Heart left ventricle (tissue), 16 donors: Measurements from ENCODE around the gene AMFR. TPM values are rescaled to one million over a fixed set of nuclear protein-coding genes. Genes with fewer than 3 reads are reported as not detected.
A peak's percentile ranks its signal among the peaks of the same experiment; 100 is the strongest.

Source experiments
- ATAC-seq, 4 donors: fragments of 200-7000 bp; cut with Tn5 transposase; one replicate each; pipeline ENCODE4 v1.9.1; 2020 to 2022; ENCODE audit warnings: moderate library complexity in 4 of 4, mild to moderate bottlenecking in 3 of 4, moderate number of reproducible peaks in 1 of 4
- DNase-seq, 5 donors: peaks; one replicate each; pipeline ENCODE4 v3.0.0-alpha.2; 2020
- H3K27ac ChIP-seq, 12 donors: fragments of 200-600 bp; sonication (generic) in 4 of 12; one replicate each; pipeline versions ENCODE4 v1.5.0 to v1.8.0; 2016 to 2022; ENCODE audit warnings: mild to moderate bottlenecking in 2 of 12
- H3K27me3 ChIP-seq, 9 donors: fragments of 200-600 bp; sonication (generic) in 2 of 9; one replicate each; pipeline versions ENCODE4 v1.5.1 to v1.8.0; 2016 to 2022; ENCODE audit warnings: mild to moderate bottlenecking in 3 of 9
- H3K36me3 ChIP-seq, 9 donors: fragments of 200-600 bp; sonication (generic) in 2 of 9; one replicate each; pipeline versions ENCODE4 v1.5.0 to v1.8.0; 2018 to 2022; ENCODE audit warnings: mild to moderate bottlenecking in 2 of 9
- H3K4me1 ChIP-seq, 12 donors: fragments of 200-600 bp; sonication (generic) in 4 of 12; one replicate each; pipeline versions ENCODE4 v1.5.0 to v1.8.0; 2016 to 2022; ENCODE audit warnings: mild to moderate bottlenecking in 3 of 12
- H3K4me3 ChIP-seq, 12 donors: fragments of 200-600 bp; sonication (generic) in 4 of 12; one replicate each; pipeline versions ENCODE4 v1.5.0 to v1.8.0; 2017 to 2022; ENCODE audit warnings: mild to moderate bottlenecking in 9 of 12, moderate library complexity in 4 of 12
- H3K9me3 ChIP-seq, 12 donors: fragments of 200-600 bp; sonication (generic) in 4 of 12; one replicate each; pipeline versions ENCODE4 v1.5.0 to v1.8.0; 2016 to 2022; ENCODE audit warnings: mild to moderate bottlenecking in 1 of 12
- POLR2A ChIP-seq, 2 donors: fragments of 450-650 bp; IDR thresholded peaks; one replicate each; pipeline ENCODE4 v1.6.1; 2017; ENCODE audit warnings: antibody characterized with exemption in 2 of 2, mild to moderate bottlenecking in 2 of 2, moderate library complexity in 2 of 2
- WGBS, 4 donors: extraction: QIAGEN DNeasy Blood & Tissue Kit in 2 of 4; methylation state at CpG; one replicate each; pipeline versions ENCODE4 v1.1.5 to v1.1.7; 2013 to 2018; 5-methylcytosine and 5-hydroxymethylcytosine counted together
- intact Hi-C, 10 donors: fragments of 100-400 bp; cut with DNase I; formaldehyde crosslinking; loops; one replicate each; pipeline versions ENCODE4 v1.11.1 to v1.14.2; 2022
- polyA plus RNA-seq, 2 donors: library from polyadenylated mRNA; stranded (reverse); fragments of 200-250 nt; gene quantifications; one replicate each; pipeline ENCODE4 v1.2.3, GENCODE V29; 2013
- total RNA-seq, 9 donors: library from RNA; depleted of rRNA in 2 of 9; stranded (reverse); fragments of >200 nt in 2 of 9; fragmentation: NEBNext Ultra II Directional in 3 of 9; extraction: Animal tissue kit (Norgen Biotek cat#: 25700) in 3 of 9; gene quantifications; one replicate each; pipeline versions ENCODE4 v1.1.0 to v1.2.4, GENCODE V29; 2016 to 2023
- TF ChIP-seq, protein P1 (sequence below), 12 donors: fragments of 200-600 bp; sonication (generic) in 4 of 12; IDR thresholded peaks; one replicate each; pipeline versions ENCODE4 v1.5.0 to v1.8.0; 2018 to 2022; ENCODE audit warnings: antibody characterized with exemption in 12 of 12, mild to moderate bottlenecking in 5 of 12
- donor health status: ischemic (EF 13 %, LVEDD 7.1; RV severe dilation, severe dysfunction).
- donor health status: healthy with polysubstance abuse.
- donor health status: DM: no; HTN: yes; CAD: no.
- donor health status: DM: no; HTN: no; CAD: no.
- donor health status: ischemic (EF 25% LVEDD 6.9; RV normal size, moderate dysfunction).
- donor health status: ischemic (EF 25% LVEDD 5.7; RV mildly dilated, moderate dysfunction).
- donor health status: healthy.
- donor health status: DM: yes; HTN: yes; CAD: no.
- donor health status: ischemic (EF 35%, LVEDD 5.7; RV mildly dilated, moderate dysfunction).
- donor health status: nonischemic (EF 11% LVEDD 7.7; RV severe dilation, severe dysfunction).
- donor health status: DM: yes; HTN: yes; CAD: no.
- donor health status: PGD.
- donor health status: ischemic (EF 29% LVEDD 5.4; RV normal size, mild dysfunction).
- donor health status: nonischemic (EF 23%, LVEDD 6.1; RV moderate dilation, normal function).

The AMFR gene
- total and polyA plus RNA-seq, 11 donors, result 26.4 to 146 (median 84.8) TPM

DNA sequence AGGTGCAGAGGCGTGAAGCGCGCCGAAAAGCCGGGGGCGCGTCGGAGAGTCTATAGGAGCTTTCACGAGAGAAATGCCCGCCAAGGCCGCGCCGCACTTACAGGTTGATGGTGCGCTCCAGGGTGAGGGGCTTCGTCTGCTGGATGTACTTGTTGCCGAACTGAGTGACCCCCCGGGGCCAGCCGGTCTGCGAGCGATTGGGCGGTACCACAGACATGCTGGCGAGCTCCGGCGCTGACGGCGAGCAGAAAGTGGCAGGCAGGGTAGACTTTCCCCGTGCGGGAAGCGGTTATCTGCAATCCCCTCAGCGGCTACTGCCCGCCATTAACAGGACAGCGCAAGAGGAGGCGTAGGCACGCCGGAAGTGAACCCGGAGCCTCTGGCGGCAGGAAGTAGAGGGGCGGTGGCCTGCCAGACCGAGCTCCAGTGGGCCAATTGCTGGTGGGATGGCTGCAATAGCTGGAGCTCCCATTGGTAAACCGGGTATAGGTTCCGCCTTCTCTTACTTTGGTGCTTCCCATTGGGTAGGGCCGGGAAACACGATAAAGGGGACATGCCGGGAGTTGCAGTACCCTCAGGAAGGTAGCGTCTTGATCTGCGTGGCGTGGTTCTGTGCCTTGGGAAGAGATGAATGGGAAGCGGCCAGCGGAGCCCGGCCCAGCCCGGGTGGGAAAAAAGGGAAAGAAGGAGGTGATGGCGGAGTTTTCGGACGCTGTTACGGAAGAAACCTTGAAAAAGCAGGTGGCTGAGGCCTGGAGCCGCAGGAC, 25.8 kb upstream of the AMFR start, which contains the start of the genes NUDT21 and OGFOD1:
Gene NUDT21, minus strand, starts transcription at position 347 of the 767 bp plus-strand sequence. Its CDS starts 130 bp downstream, at position 217.
Gene OGFOD1, plus strand, starts transcription at position 569 of the 767 bp plus-strand sequence. Its CDS starts 59 bp downstream, at position 628.
- H3K9me3 ChIP-seq, result no peaks in the 10 kb centered on the region
- peaks cover 0 to 48% (median 41%) of the 10 kb centered on the region in 9 donors for H3K36me3 ChIP-seq
- H3K4me3 ChIP-seq, result peak within 1 kb of the TSS; percentile 65 to 98 (median 88)
- WGBS, 4 donors, result 0 to 1% (median 1%) methylated on average over 42 to 56 of the region's 56 CpGs
- peaks cover 0 to 48% (median 36%) of the 10 kb centered on the region in 12 donors for H3K4me1 ChIP-seq
- ATAC-seq (peak; percentile 99), DNase-seq (peak; percentile 95 to 97 (median 96))
- H3K27ac ChIP-seq, result peak within 1 kb of the TSS; percentile 39 to 90 (median 86)
- TF ChIP-seq POLR2A (IDR thresholded peaks at IDR 0.05), result peak in 1 of 2 donors; percentile 67
- TF ChIP-seq, protein P1, sequence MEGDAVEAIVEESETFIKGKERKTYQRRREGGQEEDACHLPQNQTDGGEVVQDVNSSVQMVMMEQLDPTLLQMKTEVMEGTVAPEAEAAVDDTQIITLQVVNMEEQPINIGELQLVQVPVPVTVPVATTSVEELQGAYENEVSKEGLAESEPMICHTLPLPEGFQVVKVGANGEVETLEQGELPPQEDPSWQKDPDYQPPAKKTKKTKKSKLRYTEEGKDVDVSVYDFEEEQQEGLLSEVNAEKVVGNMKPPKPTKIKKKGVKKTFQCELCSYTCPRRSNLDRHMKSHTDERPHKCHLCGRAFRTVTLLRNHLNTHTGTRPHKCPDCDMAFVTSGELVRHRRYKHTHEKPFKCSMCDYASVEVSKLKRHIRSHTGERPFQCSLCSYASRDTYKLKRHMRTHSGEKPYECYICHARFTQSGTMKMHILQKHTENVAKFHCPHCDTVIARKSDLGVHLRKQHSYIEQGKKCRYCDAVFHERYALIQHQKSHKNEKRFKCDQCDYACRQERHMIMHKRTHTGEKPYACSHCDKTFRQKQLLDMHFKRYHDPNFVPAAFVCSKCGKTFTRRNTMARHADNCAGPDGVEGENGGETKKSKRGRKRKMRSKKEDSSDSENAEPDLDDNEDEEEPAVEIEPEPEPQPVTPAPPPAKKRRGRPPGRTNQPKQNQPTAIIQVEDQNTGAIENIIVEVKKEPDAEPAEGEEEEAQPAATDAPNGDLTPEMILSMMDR (IDR thresholded peaks at IDR 0.05), result peak in 3 of 12 donors; percentile 3 to 17 (median 9)
- intact Hi-C loops, result no loop called here
- H3K27me3 ChIP-seq, result no peaks in the 10 kb centered on the region

DNA sequence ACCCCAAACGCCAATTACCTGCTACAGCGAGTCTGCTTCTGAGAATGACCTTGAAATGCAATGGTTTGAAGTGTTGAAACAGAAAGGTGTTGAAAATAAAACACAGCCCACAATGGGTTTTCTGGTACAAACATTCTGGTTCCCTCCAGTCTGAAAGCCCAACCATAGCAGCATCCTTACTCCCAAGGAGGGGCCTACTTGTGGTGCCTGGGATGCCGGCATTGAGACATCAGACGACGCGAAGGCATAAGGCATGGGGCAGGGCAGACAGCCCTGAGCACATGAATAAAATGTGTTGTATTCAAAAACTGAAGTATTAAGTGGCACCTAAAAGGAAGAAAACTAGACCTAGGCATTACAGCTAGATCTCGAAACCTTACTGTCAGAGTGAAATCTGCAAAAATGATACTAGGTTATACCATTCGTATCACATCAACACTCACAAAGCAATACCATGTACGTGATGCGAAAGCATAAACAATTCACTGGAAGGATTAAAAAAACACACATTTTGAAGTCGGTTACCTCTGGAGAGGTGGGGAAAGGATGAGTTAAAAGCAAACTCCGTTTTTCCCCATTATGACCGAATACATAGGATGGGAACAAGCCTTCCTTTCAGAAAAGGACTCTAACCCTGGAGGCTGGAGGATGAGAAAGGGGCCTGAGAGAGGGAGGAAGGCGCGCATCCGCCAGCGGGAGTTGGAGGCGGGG, 25.1 kb upstream of the AMFR start:
- no peak for DNase-seq
- peaks cover 0 to 48% (median 36%) of the 10 kb centered on the region in 12 donors for H3K4me1 ChIP-seq
- TF ChIP-seq POLR2A (IDR thresholded peaks at IDR 0.05), result no peak
- TF ChIP-seq, protein P1 (IDR thresholded peaks at IDR 0.05), result no peak
- intact Hi-C loops, result no loop called here
- no peaks in the 10 kb centered on the region for H3K27me3 ChIP-seq
- peak overlapping the region; percentile 65 to 98 (median 88) for H3K4me3 ChIP-seq
- H3K36me3 ChIP-seq, result peaks cover 0 to 48% (median 39%) of the 10 kb centered on the region in 9 donors
- no peaks in the 10 kb centered on the region for H3K9me3 ChIP-seq
- H3K27ac ChIP-seq, result peak overlapping the region; percentile 39 to 90 (median 86)
- 5 to 8% (median 6%) methylated on average over 18 of the region's 18 CpGs for WGBS, 4 donors
- peak in 2 of 4 donors; percentile 13 to 25 for ATAC-seq

DNA sequence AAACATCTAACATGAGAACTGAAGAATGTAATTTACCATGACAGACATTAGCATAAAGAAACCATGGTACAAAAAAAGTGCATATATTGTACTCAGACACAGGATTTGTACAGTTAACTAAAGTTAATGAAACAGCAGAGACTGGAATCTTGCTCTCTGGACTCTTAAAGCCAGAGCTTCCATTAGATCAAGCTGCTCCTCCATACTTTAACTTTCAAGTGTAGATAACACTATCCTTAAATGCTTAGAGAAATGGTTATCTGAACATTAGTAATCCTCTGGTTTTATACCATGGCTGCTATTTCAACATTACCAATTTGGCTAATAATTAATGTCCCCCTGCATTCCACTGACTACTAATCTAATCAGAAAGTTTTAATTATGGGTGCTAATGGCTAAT, 22.7 kb upstream of the AMFR start:
- Histone ChIP-seq H3K27me3 (no peaks in the 10 kb centered on the region), H3K9me3 (no peaks in the 10 kb centered on the region), H3K4me3 (no peak overlapping the region), H3K27ac (no peak overlapping the region), H3K4me1 (peaks cover 0 to 42% (median 33%) of the 10 kb centered on the region in 12 donors), H3K36me3 (peaks cover 0 to 48% (median 33%) of the 10 kb centered on the region in 9 donors)
- TF ChIP-seq, protein P1 (IDR thresholded peaks at IDR 0.05), result no peak
- no peak for TF ChIP-seq POLR2A (IDR thresholded peaks at IDR 0.05)
- intact Hi-C loops, result no loop called here
- DNase-seq (no peak), ATAC-seq (no peak)

DNA sequence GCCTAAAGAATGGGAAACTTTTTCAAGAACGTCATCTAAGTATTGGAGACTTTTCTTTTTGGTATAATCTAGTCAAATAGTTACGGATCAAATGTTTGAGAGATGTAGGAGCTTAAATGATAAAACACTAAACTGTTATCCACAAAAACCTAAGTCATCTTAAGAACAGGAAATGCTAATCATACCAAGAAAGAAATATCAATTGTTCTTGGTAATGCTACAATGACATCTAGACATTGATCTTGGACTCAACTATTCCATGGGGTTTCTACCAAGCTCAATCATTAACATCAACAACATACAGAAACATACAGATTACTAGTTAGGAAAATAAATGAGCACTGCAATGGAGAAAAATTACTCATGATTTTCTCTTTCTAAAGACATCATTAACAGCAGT, 21.9 kb upstream of the AMFR start:
- no peak for ATAC-seq
- intact Hi-C loops, result no loop called here

More for the DNA sequence above, 21.9 kb upstream of the AMFR start:
- no peaks in the 10 kb centered on the region for H3K27me3 ChIP-seq
- DNase-seq, result no peak
- WGBS, 4 donors, result 33 to 84% (median 65%) methylated on average over 2 of the region's 2 CpGs
- H3K4me1 ChIP-seq, result peaks cover 0 to 35% (median 26%) of the 10 kb centered on the region in 12 donors
- H3K27ac ChIP-seq, result no peak overlapping the region
- peaks cover 0 to 55% (median 37%) of the 10 kb centered on the region in 9 donors for H3K36me3 ChIP-seq
- no peaks in the 10 kb centered on the region for H3K9me3 ChIP-seq
- TF ChIP-seq, protein P1 (IDR thresholded peaks at IDR 0.05), result no peak
- no peak for TF ChIP-seq POLR2A (IDR thresholded peaks at IDR 0.05)
- H3K4me3 ChIP-seq, result no peak overlapping the region
